ENCODE results near the gene MAP3K3.

Gene MAP3K3

GRCh38 chr17:63680700-63681099 lies 58.5 kb downstream of the MAP3K3 start:
- H3K9ac ChIP-seq (ENCODE audit: low read length): no peak overlapping the region
- no peak overlapping the region for H3K4me3 ChIP-seq (ENCODE audit: low read depth, low read length)

GRCh38 chr17:63681530-63681929 lies 59.3 kb downstream of the MAP3K3 start:
- Histone ChIP-seq H3K4me3 (ENCODE audit: low read depth, low read length) (no peak overlapping the region), H3K9me3 (ENCODE audit: control insufficient read depth, insufficient read depth, low read depth, low read length) (no peaks in the 10 kb centered on the region), H3K27me3 (ENCODE audit: control insufficient read depth, insufficient read depth, low read length) (no peaks in the 10 kb centered on the region), H3K36me3 (ENCODE audit: control insufficient read depth, insufficient read depth, low read length) (peaks cover 22% of the 10 kb centered on the region), H3K27ac (ENCODE audit: low read depth, low read length) (no peak overlapping the region), H3K4me1 (ENCODE audit: control insufficient read depth, insufficient read depth, low read length) (no peaks in the 10 kb centered on the region; the same call in 1 of the 2 replicates), H3K9ac (ENCODE audit: low read length) (no peak overlapping the region)

More at GRCh38 chr17:63680700-63681099, 58.5 kb downstream of the MAP3K3 start:
- Histone ChIP-seq H3K36me3 (ENCODE audit: control insufficient read depth, insufficient read depth, low read length) (peaks cover 22% of the 10 kb centered on the region), H3K27ac (ENCODE audit: low read depth, low read length) (no peak overlapping the region), H3K9me3 (ENCODE audit: control insufficient read depth, insufficient read depth, low read depth, low read length) (no peaks in the 10 kb centered on the region), H3K27me3 (ENCODE audit: control insufficient read depth, insufficient read depth, low read length) (no peaks in the 10 kb centered on the region), H3K4me1 (ENCODE audit: control insufficient read depth, insufficient read depth, low read length) (peaks cover 6% of the 10 kb centered on the region)

GRCh38 chr17:63682441-63682840 lies 60.2 kb downstream of the MAP3K3 start:
- Histone ChIP-seq H3K27ac (ENCODE audit: low read depth, low read length) (no peak overlapping the region), H3K4me3 (ENCODE audit: low read depth, low read length) (no peak overlapping the region), H3K4me1 (ENCODE audit: control insufficient read depth, insufficient read depth, low read length) (no peaks in the 10 kb centered on the region), H3K9ac (ENCODE audit: low read length) (no peak overlapping the region), H3K36me3 (ENCODE audit: control insufficient read depth, insufficient read depth, low read length) (peaks cover 22% of the 10 kb centered on the region), H3K27me3 (ENCODE audit: control insufficient read depth, insufficient read depth, low read length) (no peaks in the 10 kb centered on the region), H3K9me3 (ENCODE audit: control insufficient read depth, insufficient read depth, low read depth, low read length) (no peaks in the 10 kb centered on the region)

- no peaks in the 10 kb centered on the region for H3K9me3 ChIP-seq (ENCODE audit: control insufficient read depth, insufficient read depth, low read depth, low read length)
- H3K9ac ChIP-seq (ENCODE audit: low read length): no peak overlapping the region
- no peak overlapping the region for H3K27ac ChIP-seq (ENCODE audit: low read depth, low read length)
- H3K27me3 ChIP-seq (ENCODE audit: control insufficient read depth, insufficient read depth, low read length): no peaks in the 10 kb centered on the region
- H3K4me1 ChIP-seq (ENCODE audit: control insufficient read depth, insufficient read depth, low read length): no peaks in the 10 kb centered on the region
- H3K36me3 ChIP-seq (ENCODE audit: control insufficient read depth, insufficient read depth, low read length): peaks cover 22% of the 10 kb centered on the region
- H3K4me3 ChIP-seq (ENCODE audit: low read depth, low read length): no peak overlapping the region
Measured at GRCh38 chr17:63682981-63683380, 60.8 kb downstream of the MAP3K3 start.

GRCh38 chr17:63685041-63685440 lies 62.8 kb downstream of the MAP3K3 start:
- Histone ChIP-seq H3K9me3 (ENCODE audit: control insufficient read depth, insufficient read depth, low read depth, low read length) (no peaks in the 10 kb centered on the region), H3K36me3 (ENCODE audit: control insufficient read depth, insufficient read depth, low read length) (peaks cover 41% of the 10 kb centered on the region), H3K9ac (ENCODE audit: low read length) (no peak overlapping the region), H3K27ac (ENCODE audit: low read depth, low read length) (no peak overlapping the region), H3K4me1 (ENCODE audit: control insufficient read depth, insufficient read depth, low read length) (no peaks in the 10 kb centered on the region), H3K27me3 (ENCODE audit: control insufficient read depth, insufficient read depth, low read length) (no peaks in the 10 kb centered on the region), H3K4me3 (ENCODE audit: low read depth, low read length) (no peak overlapping the region)

DNA sequence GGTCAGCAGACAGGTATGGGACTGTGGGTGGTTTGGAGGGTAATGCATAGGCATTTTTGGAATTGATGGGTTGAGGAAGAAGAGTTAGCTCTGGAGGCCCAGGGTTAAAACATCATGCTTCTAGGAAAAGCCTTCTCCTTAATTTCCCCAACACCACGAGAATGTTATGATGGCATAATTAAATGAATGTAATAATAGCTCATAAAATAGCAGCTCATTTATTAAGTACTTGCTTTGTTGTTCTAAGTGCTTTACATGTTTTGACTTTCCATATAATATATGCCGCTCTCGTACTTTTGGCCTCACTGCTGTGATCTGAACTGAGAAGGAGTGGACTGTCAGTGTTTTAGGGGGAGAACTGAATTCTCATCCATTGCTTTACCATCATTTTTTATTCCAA lies 63.4 kb downstream of the MAP3K3 start:
- peaks cover 47% of the 10 kb centered on the region for H3K36me3 ChIP-seq (ENCODE audit: control insufficient read depth, insufficient read depth, low read length)
- H3K27ac ChIP-seq (ENCODE audit: low read depth, low read length): no peak overlapping the region
- H3K9me3 ChIP-seq (ENCODE audit: control insufficient read depth, insufficient read depth, low read depth, low read length): no peaks in the 10 kb centered on the region
- no peak overlapping the region for H3K9ac ChIP-seq (ENCODE audit: low read length)
- no peaks in the 10 kb centered on the region for H3K27me3 ChIP-seq (ENCODE audit: control insufficient read depth, insufficient read depth, low read length)
- no peak overlapping the region for H3K4me3 ChIP-seq (ENCODE audit: low read depth, low read length)
- H3K4me1 ChIP-seq (ENCODE audit: control insufficient read depth, insufficient read depth, low read length): no peaks in the 10 kb centered on the region

GRCh38 chr17:63686138-63686685 lies 64.0 kb downstream of the MAP3K3 start:
- Histone ChIP-seq H3K36me3 (ENCODE audit: control insufficient read depth, insufficient read depth, low read length) (peaks cover 53% of the 10 kb centered on the region), H3K9me3 (ENCODE audit: control insufficient read depth, insufficient read depth, low read depth, low read length) (no peaks in the 10 kb centered on the region), H3K4me3 (ENCODE audit: low read depth, low read length) (no peak overlapping the region), H3K9ac (ENCODE audit: low read length) (no peak overlapping the region), H3K27me3 (ENCODE audit: control insufficient read depth, insufficient read depth, low read length) (no peaks in the 10 kb centered on the region), H3K27ac (ENCODE audit: low read depth, low read length) (no peak overlapping the region), H3K4me1 (ENCODE audit: control insufficient read depth, insufficient read depth, low read length) (no peaks in the 10 kb centered on the region)

- Histone ChIP-seq H3K4me1 (ENCODE audit: control insufficient read depth, insufficient read depth, low read length) (no peaks in the 10 kb centered on the region), H3K4me3 (ENCODE audit: low read depth, low read length) (no peak overlapping the region), H3K27ac (ENCODE audit: low read depth, low read length) (no peak overlapping the region), H3K9ac (ENCODE audit: low read length) (no peak overlapping the region), H3K27me3 (ENCODE audit: control insufficient read depth, insufficient read depth, low read length) (no peaks in the 10 kb centered on the region), H3K36me3 (ENCODE audit: control insufficient read depth, insufficient read depth, low read length) (peaks cover 61% of the 10 kb centered on the region), H3K9me3 (ENCODE audit: control insufficient read depth, insufficient read depth, low read depth, low read length) (no peaks in the 10 kb centered on the region)
Measured at GRCh38 chr17:63688396-63689020, 66.3 kb downstream of the MAP3K3 start.

- H3K27me3 ChIP-seq (ENCODE audit: control insufficient read depth, insufficient read depth, low read length): no peaks in the 10 kb centered on the region
- H3K9ac ChIP-seq (ENCODE audit: low read length): no peak overlapping the region
- H3K36me3 ChIP-seq (ENCODE audit: control insufficient read depth, insufficient read depth, low read length): peaks cover 66% of the 10 kb centered on the region
- peaks cover 4% of the 10 kb centered on the region; the same call in 1 of the 2 replicates for H3K4me1 ChIP-seq (ENCODE audit: control insufficient read depth, insufficient read depth, low read length)
- no peaks in the 10 kb centered on the region for H3K9me3 ChIP-seq (ENCODE audit: control insufficient read depth, insufficient read depth, low read depth, low read length)
- no peak overlapping the region for H3K4me3 ChIP-seq (ENCODE audit: low read depth, low read length)
- no peak overlapping the region for H3K27ac ChIP-seq (ENCODE audit: low read depth, low read length)
Measured at GRCh38 chr17:63689479-63689878, 67.3 kb downstream of the MAP3K3 start.

- Histone ChIP-seq H3K9me3 (ENCODE audit: control insufficient read depth, insufficient read depth, low read depth, low read length) (no peaks in the 10 kb centered on the region), H3K36me3 (ENCODE audit: control insufficient read depth, insufficient read depth, low read length) (peaks cover 71% of the 10 kb centered on the region), H3K27ac (ENCODE audit: low read depth, low read length) (no peak overlapping the region), H3K4me1 (ENCODE audit: control insufficient read depth, insufficient read depth, low read length) (peaks cover 14% of the 10 kb centered on the region; the same call in 1 of the 2 replicates), H3K9ac (ENCODE audit: low read length) (no peak overlapping the region), H3K27me3 (ENCODE audit: control insufficient read depth, insufficient read depth, low read length) (no peaks in the 10 kb centered on the region), H3K4me3 (ENCODE audit: low read depth, low read length) (no peak overlapping the region)
Measured at GRCh38 chr17:63692195-63692816, 70.1 kb downstream of the MAP3K3 start.

DNA sequence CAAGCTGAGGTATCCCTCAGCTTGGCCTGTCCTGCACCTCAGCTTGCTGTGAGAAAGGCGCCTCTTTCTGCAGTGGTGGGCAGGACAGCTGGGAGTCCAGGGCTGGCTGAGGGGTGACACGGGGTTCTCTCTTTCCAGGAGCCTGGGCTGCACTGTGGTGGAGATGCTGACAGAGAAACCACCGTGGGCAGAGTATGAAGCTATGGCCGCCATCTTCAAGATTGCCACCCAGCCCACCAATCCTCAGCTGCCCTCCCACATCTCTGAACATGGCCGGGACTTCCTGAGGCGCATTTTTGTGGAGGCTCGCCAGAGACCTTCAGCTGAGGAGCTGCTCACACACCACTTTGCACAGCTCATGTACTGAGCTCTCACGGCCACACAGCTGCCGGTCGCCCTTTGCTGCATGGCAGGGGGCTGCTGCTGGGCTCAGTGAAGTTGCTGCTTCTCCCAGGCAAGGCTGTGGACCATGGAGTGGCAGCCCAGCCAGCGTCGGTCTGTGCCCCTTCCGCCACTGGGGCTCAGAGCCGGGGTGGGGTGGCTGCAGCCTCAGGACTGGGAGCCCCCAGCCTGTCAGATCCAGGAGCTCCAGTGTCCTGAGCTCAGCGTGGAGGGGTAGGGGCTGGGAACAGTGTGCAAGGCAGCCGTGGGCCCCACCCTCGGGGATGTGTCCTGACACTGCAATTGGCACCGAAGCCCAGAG lies 71.3 kb downstream of the MAP3K3 start:
- Histone ChIP-seq H3K9me3 (ENCODE audit: control insufficient read depth, insufficient read depth, low read depth, low read length) (no peaks in the 10 kb centered on the region), H3K4me3 (ENCODE audit: low read depth, low read length) (no peak overlapping the region), H3K9ac (ENCODE audit: low read length) (no peak overlapping the region), H3K27ac (ENCODE audit: low read depth, low read length) (no peak overlapping the region), H3K36me3 (ENCODE audit: control insufficient read depth, insufficient read depth, low read length) (peaks cover 68% of the 10 kb centered on the region), H3K4me1 (ENCODE audit: control insufficient read depth, insufficient read depth, low read length) (peaks cover 26% of the 10 kb centered on the region), H3K27me3 (ENCODE audit: control insufficient read depth, insufficient read depth, low read length) (no peaks in the 10 kb centered on the region)
